GM19240 (cell line): ENCODE data around the gene SPOUT1.
A peak's percentile ranks its signal among the peaks of the same experiment; 100 is the strongest.

Source experiments
- DNase-seq: peaks from one replicate; pipeline ENCODE4 v3.0.0; 2011; ENCODE audit warnings: low spot score; ENCODE audit not compliant: insufficient read length

SPOUT1 gene

GRCh38 chr9:128836509-128837145 is 7.0 kb upstream of the SPOUT1 start:
- DNase-seq, result no peak

- DNase-seq, result no peak
These were observed 5.9 kb upstream of the SPOUT1 start for GRCh38 chr9:128835246-128836210.

GRCh38 chr9:128833696-128834095 is 4.1 kb upstream of the SPOUT1 start:
- no peak for DNase-seq

- DNase-seq, result no peak
These were observed 708 bp downstream of the SPOUT1 start for GRCh38 chr9:128828719-128829452.

GRCh38 chr9:128828267-128828666 is 1.3 kb downstream of the SPOUT1 start:
- no peak for DNase-seq

- DNase-seq, result no peak
These were observed 3.5 kb downstream of the SPOUT1 start for GRCh38 chr9:128825923-128826700.

- DNase-seq, result no peak
These were observed 4.7 kb downstream of the SPOUT1 start for GRCh38 chr9:128824911-128825310.

- no peak for DNase-seq
These were observed 5.6 kb downstream of the SPOUT1 start for GRCh38 chr9:128823903-128824406.

GRCh38 chr9:128823362-128823902 is 6.2 kb downstream of the SPOUT1 start:
- no peak for DNase-seq

GRCh38 chr9:128822407-128823042 is 7.1 kb downstream of the SPOUT1 start:
- DNase-seq, result no peak

GRCh38 chr9:128821584-128822406 is 7.8 kb downstream of the SPOUT1 start:
- DNase-seq, result no peak

GRCh38 chr9:128820665-128821583 is 8.7 kb downstream of the SPOUT1 start:
- no peak for DNase-seq

GRCh38 chr9:128819716-128820664 is 9.6 kb downstream of the SPOUT1 start:
- DNase-seq, result no peak

- DNase-seq, result peak; percentile 30
These were observed 10.5 kb downstream of the SPOUT1 start for GRCh38 chr9:128818839-128819715.

GRCh38 chr9:128818099-128818838 is 11.3 kb downstream of the SPOUT1 start, which contains the start of gene ENDOG:
Gene ENDOG (plus strand): TSS chr9:128818500. CDS start chr9:128818685, 185 bp downstream.
- DNase-seq, result peak; percentile 100
